GM21576 (cell line): ENCODE measurements around the gene DENND5B.
"Not testable (repeated sequence)": the region's sequence is repeated elsewhere in the genome, so short reads cannot be mapped to it uniquely, and the experiment has no call there.

Experiments used
- ATAC-seq: cut with Tn5 transposase; IDR thresholded peaks from one replicate; pipeline ENCODE4 v1.9.1; 2021; ENCODE audit warnings: mild to moderate bottlenecking, moderate library complexity; ENCODE audit not compliant: unreplicated experiment

DENND5B gene

DNA sequence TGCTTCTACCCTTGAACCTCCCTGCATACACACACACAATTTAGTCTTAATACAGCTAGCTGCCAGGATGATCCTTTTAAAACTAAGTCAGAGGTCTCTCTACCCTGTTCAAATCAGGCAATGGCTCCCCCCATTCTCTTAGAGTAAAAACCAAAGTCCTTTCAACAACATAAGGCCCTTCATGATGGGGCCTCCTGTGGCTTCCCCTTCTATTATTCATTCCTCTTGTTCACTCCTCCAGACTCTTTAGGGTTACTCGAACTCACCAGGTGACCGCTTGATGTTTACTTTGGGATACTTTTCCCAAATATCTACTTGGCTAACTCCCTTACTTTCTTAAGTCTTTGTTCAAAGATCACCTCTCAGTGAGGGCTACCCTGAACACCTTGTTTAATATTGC lies 30.4 kb downstream of the DENND5B start:
- ATAC-seq = no peak

GRCh38 chr12:31558521-31558920 lies 32.4 kb downstream of the DENND5B start:
- ATAC-seq = no peak

GRCh38 chr12:31557707-31558106 lies 33.2 kb downstream of the DENND5B start:
- no peak for ATAC-seq

GRCh38 chr12:31555466-31555865 lies 35.5 kb downstream of the DENND5B start:
- ATAC-seq = not testable (repeated sequence)

GRCh38 chr12:31550590-31550989 lies 40.3 kb downstream of the DENND5B start:
- not testable (repeated sequence) for ATAC-seq

GRCh38 chr12:31536672-31537071 lies 54.3 kb downstream of the DENND5B start:
- no peak for ATAC-seq

DNA sequence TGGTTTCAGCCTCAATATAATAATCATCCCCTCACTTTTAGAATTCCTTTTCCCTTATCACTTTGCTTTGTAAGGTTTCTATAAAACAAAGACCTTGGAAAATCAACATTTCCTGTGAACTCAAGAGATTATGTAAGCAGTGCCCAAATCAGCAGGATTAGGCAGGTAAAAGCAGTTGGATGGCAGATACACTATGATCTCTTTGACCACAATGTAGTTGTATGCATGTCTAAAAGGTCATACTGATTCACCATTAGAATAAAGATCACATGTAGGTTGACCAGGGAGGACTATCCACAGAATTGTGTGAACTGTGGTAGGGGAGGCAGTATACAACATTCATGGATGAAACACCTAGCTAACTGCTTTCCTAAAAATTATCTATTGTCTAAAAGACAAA lies 57.5 kb downstream of the DENND5B start:
- ATAC-seq = no peak

- no peak for ATAC-seq
Observed at GRCh38 chr12:31531893-31532292, 59.0 kb downstream of the DENND5B start.

DNA sequence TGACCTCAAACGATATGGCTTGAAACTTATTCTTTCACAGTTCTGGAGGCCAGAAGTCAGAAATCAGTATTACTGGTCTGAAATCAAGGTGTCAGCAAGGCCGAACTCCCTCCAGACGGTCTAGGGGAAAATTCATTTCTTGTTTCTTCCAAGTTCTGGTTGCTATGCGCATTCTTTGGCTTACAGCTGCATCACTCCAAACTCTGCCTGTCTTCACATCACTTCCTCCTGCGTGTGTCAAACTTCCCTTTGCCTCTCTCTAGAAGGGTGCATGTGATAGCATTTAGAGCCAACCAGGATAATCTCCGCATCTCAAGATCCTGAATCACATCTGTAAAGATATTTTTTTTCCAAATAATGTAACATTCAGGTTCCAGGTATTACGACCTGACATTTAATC lies 62.8 kb downstream of the DENND5B start:
- ATAC-seq = no peak

DNA sequence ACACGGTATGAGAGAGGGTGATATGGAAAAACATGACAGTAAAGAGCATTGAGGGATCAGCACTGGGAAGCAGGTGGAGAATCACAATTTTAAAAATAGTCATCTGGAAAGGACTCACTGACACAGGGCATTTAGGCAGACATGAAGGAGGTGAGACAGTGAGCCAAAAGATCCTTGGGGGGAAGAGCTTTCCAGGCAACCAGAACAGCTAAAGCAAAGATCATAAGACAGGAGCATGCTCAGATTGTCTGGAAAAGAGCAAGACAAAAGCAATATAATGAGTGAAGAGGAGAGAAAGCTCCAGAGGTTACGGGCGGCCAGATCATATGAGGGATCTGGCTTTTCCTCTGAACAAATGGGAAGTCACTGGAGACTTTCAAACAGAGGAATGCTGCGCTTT lies 63.9 kb downstream of the DENND5B start:
- no peak for ATAC-seq

DNA sequence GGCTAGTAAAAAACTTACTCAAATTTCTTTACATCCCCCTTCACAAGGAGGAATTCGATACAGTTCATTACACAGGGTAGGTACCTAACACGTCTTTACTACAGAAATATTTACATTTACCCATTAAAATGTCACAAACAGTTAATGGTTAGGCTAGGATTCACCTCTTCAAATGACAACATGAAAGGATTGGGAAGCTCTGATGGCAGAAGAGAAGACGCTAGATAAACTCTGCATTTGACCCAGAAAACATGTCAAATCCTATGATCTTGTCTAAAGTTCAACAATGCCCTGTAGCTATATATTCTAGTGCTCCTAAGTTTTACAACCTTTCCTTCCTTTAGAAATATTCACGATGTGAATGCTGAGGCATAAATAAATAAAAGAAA lies 64.8 kb downstream of the DENND5B start:
- ATAC-seq = no peak

DNA sequence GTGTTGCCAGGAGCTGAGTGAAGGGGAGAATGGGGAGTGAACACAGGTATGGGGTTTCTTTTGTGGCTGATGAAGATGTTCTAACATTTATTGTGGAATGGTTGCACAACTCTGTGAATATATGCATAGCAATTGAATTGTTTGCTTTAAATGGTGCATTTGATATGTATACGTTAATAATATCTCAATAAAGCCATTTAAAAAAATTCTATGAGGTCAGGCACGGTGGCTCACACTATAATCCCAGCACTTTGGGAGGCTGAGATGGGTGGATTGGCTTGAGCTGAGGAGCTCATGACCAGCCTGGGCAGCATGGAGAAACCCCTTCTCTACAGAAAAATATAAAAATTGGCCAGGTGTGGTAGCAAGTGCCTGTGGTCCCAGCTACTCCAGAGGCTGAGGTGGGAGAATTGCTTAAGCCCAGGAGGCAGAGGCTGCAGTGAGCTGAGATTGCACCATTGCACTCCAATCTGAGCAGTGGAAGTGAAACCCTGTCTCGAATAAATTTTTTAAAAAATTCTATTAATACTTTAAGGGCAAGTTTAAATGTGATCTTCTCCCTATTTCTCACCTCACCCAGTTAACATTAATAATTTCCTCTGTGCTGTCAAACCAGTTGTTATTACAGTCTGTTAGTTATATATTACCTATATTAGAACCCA lies 65.3 kb downstream of the DENND5B start:
- ATAC-seq = no peak

- ATAC-seq = peak; percentile 86
Observed at GRCh38 chr12:31524791-31525495, 66.0 kb downstream of the DENND5B start.

DNA sequence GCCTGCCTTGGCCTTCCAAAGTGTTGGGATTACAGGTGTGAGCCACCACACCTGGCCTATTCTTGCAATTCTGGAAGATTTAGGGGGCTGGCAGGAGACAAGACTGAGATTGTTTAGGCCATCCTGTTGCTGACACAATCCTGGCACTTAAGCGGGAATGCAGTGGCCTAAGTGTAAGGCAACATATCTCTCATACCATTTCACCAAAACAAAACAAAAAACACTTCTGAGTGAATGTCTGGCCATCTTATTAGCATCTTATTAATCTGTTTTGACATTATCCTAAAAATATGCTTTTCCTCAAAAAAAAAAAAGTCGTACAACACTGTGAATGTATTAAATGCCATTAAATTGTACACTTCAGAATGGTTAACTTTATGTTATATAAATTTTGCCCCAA lies 67.6 kb downstream of the DENND5B start:
- no peak for ATAC-seq

DNA sequence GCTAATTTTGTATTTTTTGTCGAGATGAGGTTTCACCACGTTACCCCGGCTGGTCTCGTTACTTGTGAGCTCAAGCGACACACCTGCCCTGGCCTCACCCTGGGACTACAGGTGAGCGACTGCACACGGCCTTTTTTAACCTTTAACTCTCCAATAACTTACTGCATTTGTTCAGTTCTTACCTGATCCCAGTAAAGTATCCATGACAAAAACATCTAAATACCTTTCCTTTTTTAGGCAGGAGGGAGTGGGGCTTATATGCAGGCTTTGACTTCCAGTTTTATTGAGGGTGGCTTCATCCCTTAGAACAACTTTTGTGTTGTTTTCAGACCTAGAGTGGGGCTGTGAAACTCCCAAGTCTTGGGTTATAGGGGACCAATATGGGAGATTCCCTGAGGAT lies 68.3 kb downstream of the DENND5B start:
- ATAC-seq = no peak

DNA sequence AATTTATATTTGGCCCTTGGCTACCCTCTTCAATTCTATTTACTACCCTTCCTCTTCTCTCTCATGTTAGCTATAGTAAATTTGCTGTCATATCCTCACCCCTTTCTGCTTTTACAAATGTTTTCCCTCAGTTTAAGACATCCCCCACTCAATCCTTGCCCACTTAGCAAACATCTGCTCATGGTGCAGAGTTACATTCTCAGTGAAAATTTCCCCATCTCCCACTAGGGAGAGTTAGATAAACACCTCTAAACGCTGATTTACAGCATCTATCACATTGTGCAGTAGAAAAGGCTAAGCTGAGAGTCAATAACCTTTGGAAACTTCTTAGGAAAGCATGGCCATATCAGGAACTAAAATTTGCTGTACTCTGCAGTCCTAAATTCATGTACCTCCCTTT lies 69.0 kb downstream of the DENND5B start:
- no peak for ATAC-seq

GRCh38 chr12:31519511-31519910 lies 71.4 kb downstream of the DENND5B start:
- no peak for ATAC-seq

DNA sequence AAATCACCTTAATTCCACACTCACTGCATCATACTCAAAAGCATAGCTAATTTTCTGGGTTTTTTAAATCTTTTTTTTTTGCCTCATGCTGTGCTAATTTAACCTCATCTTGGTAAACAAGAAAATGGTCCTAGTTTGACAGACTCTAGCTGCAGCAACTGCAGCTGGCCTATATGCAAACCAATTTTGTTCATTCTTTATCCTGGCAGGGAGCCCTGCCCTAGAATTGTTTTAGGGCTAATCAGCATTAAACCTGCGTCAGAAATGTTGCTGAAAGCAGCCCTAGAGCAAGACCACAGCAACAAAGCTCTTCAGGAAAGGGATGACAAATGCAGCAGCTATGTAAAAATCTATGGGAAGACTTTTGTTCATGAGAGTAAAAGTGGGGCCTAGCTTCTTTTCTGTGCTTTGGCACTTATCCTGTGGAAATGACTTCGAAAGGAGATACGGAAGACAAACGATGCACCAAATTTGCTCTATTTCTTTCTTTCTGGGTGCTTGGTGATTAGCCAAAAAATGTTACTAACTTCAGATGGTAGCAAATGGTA lies 72.2 kb downstream of the DENND5B start:
- ATAC-seq = no peak

- no peak for ATAC-seq
Observed at GRCh38 chr12:31517994-31518393, 72.9 kb downstream of the DENND5B start.

GRCh38 chr12:31516702-31517101 lies 74.2 kb downstream of the DENND5B start:
- ATAC-seq = no peak

DNA sequence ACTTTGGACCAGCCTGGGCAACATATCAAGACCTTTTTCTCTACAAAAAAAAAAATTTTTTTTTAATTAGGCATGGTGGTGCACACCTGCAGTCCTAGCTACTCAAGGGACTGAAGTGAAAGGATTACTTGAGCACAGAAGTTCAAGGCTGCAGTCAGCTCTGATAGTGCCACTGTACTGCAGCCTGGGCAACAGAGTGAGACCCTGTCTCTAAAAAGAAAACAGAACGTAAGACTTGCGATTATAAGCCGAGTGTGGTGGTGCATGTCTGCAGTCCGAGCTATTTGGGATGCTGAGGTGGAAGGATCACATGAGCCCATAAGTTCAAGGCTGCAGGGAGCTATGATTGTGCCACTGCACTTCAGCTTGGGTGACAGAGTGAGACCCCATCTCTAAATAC lies 76.0 kb downstream of the DENND5B start:
- no peak for ATAC-seq

GRCh38 chr12:31510034-31510433 lies 80.9 kb downstream of the DENND5B start:
- no peak for ATAC-seq
